Hepatocyte (in vitro differentiated cells): Measurements from ENCODE around the gene TRAF2.

Source experiments
- EZH2 ChIP-seq: fragments of 200-600 bp; sonication (generic); IDR thresholded peaks from 2 replicates; pipeline ENCODE4 v1.6.1; 2016; ENCODE audit warnings: antibody characterized with exemption, mild to moderate bottlenecking, borderline replicate concordance
- TF ChIP-seq, protein P1 (sequence below): fragments of 200-600 bp; sonication (generic); IDR thresholded peaks from 2 replicates; pipeline ENCODE4 v1.5.1; 2016; ENCODE audit warnings: antibody characterized with exemption, mild to moderate bottlenecking; ENCODE audit not compliant: poor library complexity

DNA sequence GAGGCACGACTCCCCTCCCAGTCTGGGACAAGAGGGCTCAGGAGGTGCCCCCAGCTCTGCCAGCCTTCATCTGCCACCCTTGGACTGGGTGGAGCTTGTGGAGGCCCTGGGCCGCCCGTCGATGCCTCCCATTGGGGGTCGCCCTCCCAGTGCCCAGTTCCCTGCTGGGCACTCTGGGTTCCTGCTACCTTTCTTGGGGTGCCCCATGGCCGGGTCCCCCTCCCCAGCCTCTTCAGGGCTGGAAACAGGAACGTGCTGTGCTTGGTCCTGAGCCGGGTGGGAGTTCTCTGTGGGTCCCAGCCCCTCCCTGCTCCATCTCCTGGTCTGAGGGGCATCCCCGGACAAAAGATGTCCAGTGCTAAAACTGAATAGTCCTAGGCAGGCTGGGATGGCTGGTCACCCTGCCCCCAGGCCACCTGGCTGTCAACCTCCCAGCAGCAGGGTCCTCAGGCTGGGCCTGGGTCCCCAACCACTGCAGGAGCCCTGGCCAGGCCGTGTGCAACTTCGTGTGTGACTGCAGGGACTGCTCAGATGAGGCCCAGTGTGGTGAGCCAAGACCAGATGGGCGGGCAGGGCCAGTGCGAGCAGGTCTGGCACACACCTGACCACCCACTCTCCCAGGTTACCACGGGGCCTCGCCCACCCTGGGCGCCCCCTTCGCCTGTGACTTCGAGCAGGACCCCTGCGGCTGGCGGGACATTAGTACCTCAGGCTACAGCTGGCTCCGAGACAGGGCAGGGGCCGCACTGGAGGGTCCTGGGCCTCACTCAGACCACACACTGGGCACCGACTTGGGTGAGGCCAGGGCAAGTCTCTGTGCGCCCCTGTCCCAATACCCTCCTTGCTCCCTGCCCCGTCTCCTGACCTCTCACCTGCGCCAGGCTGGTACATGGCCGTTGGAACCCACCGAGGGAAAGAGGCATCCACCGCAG lies 33.4 kb upstream of the TRAF2 start:
- no peak for TF ChIP-seq EZH2
- TF ChIP-seq, protein P1, sequence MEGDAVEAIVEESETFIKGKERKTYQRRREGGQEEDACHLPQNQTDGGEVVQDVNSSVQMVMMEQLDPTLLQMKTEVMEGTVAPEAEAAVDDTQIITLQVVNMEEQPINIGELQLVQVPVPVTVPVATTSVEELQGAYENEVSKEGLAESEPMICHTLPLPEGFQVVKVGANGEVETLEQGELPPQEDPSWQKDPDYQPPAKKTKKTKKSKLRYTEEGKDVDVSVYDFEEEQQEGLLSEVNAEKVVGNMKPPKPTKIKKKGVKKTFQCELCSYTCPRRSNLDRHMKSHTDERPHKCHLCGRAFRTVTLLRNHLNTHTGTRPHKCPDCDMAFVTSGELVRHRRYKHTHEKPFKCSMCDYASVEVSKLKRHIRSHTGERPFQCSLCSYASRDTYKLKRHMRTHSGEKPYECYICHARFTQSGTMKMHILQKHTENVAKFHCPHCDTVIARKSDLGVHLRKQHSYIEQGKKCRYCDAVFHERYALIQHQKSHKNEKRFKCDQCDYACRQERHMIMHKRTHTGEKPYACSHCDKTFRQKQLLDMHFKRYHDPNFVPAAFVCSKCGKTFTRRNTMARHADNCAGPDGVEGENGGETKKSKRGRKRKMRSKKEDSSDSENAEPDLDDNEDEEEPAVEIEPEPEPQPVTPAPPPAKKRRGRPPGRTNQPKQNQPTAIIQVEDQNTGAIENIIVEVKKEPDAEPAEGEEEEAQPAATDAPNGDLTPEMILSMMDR, result no peak
